Endothelial cell of umbilical vein (primary cell): ENCODE results near the gene METTL24. TPM values are rescaled to one million over a fixed set of nuclear protein-coding genes. Genes with fewer than 3 reads are reported as not detected.

Source experiments
- BruUV-seq: library from RNA; stranded (reverse); fragments of 400-500 nt; replicated peaks from 2 replicates; lab custom pipeline; 2021; lab: Mats Ljungman, UMichigan
- CTCF ChIA-PET: fragments of 300-600, 350-600 bp; sonication (Branson Sonifier 250); formaldehyde crosslinking; loops from one replicate; lab custom pipeline; 2021; ENCODE audit warnings: antibody characterized with exemption, inconsistent platforms; lab: Charles Lee
- POLR2A ChIA-PET: fragments of 300-600, 350-600 bp; sonication (Branson Sonifier 250); formaldehyde crosslinking; loops from one replicate; lab custom pipeline; 2021; ENCODE audit warnings: antibody characterized with exemption, inconsistent platforms; lab: Charles Lee
- DNase-seq: peaks from one replicate; pipeline ENCODE4 v3.0.0-alpha.2; 2011; ENCODE audit warnings: low read depth, low spot score
- FAIRE-seq: peaks from 2 replicates; lab custom pipeline; 2011; peaks lifted over from hg19 to GRCh38; lab: Jason Lieb, UNC
- H2AFZ ChIP-seq: 2 replicates; pipeline ENCODE4 v1.6.0; 2012; ENCODE audit warnings: low read depth, low read length, control low read depth, inconsistent platforms
- H3K27ac ChIP-seq: 2 replicates; pipeline ENCODE4 v1.5.1; 2011; ENCODE audit warnings: low read depth, mild to moderate bottlenecking, control low read depth, low read length, moderate library complexity; ENCODE audit not compliant: insufficient read depth
- H3K27me3 ChIP-seq, 2 experiments: 2 replicates each; pipeline versions ENCODE4 v1.6.0 to v1.6.1; 2011; ENCODE audit warnings: low read length in 2 of 2, mixed read lengths in 1 of 2; ENCODE audit not compliant: control insufficient read depth in 2 of 2, insufficient read depth in 2 of 2
- H3K36me3 ChIP-seq, 2 experiments: 2 replicates in 1 of 2; 3 replicates in 1 of 2; pipeline ENCODE4 v1.5.1; 2011; ENCODE audit warnings: low read length in 2 of 2, mild to moderate bottlenecking in 1 of 2, moderate library complexity in 1 of 2; ENCODE audit not compliant: control insufficient read depth in 2 of 2, insufficient read depth in 2 of 2; ENCODE audit errors: extremely low read depth in 1 of 2
- H3K4me1 ChIP-seq: 3 replicates; pipeline ENCODE4 v1.5.1; 2011; ENCODE audit warnings: mild to moderate bottlenecking, low read length; ENCODE audit not compliant: control insufficient read depth, insufficient read depth; ENCODE audit errors: extremely low read depth
- H3K4me2 ChIP-seq: 2 replicates; pipeline ENCODE4 v1.6.1; 2011; ENCODE audit warnings: low read length, control low read depth, mixed read lengths; ENCODE audit not compliant: insufficient read depth
- H3K4me3 ChIP-seq, 3 experiments: fragments of 200-600 bp in 1 of 3; sonication (generic), shearing (Covaris generic) in 1 of 3; replicated peaks in 1 of 3; 2 replicates each; pipeline ENCODE4 v1.5.1; 2011 to 2016; ENCODE audit warnings: control low read depth in 3 of 3, low read length in 3 of 3, mild to moderate bottlenecking in 2 of 3, inconsistent platforms in 1 of 3, low read depth in 1 of 3, moderate library complexity in 1 of 3; ENCODE audit not compliant: insufficient read depth in 1 of 3
- H3K79me2 ChIP-seq: 2 replicates; pipeline ENCODE4 v1.6.0; 2012; ENCODE audit warnings: low read length, inconsistent platforms; ENCODE audit not compliant: control insufficient read depth, insufficient read depth
- H3K9ac ChIP-seq: replicated peaks from 2 replicates; pipeline ENCODE3; 2011; ENCODE audit warnings: low read length, control low read depth; ENCODE audit not compliant: insufficient read depth; ENCODE audit errors: extremely low read depth
- H3K9me1 ChIP-seq: replicated peaks from 3 replicates; pipeline ENCODE4 v1.6.0; 2011; ENCODE audit warnings: mild to moderate bottlenecking, low read length; ENCODE audit not compliant: control insufficient read depth, insufficient read depth; ENCODE audit errors: extremely low read depth
- H3K9me3 ChIP-seq: replicated peaks from 2 replicates; pipeline ENCODE4 v1.5.1; 2012; ENCODE audit warnings: low read length, inconsistent platforms; ENCODE audit not compliant: control insufficient read depth, insufficient read depth
- H4K20me1 ChIP-seq: replicated peaks from 2 replicates; pipeline ENCODE3; 2011; ENCODE audit warnings: mild to moderate bottlenecking, low read length; ENCODE audit not compliant: control insufficient read depth, insufficient read depth; ENCODE audit errors: extremely low read depth
- CTCF ChIP-seq, 2 donors: IDR thresholded peaks; 1 replicate in 1 of 2; 2 replicates in 1 of 2; pipeline ENCODE4 v1.5.1; 2011; ENCODE audit warnings: low read length in 2 of 2, mild to moderate bottlenecking in 2 of 2, moderate library complexity in 2 of 2, control low read depth in 1 of 2, inconsistent platforms in 1 of 2, low read depth in 1 of 2; ENCODE audit not compliant: insufficient read depth in 1 of 2; ENCODE audit errors: extremely low read depth in 1 of 2
- EZH2 ChIP-seq: IDR thresholded peaks from 2 replicates; pipeline ENCODE4 v1.6.1; 2012; ENCODE audit warnings: borderline replicate concordance, low read depth, mild to moderate bottlenecking, moderate library complexity, low read length, inconsistent platforms; ENCODE audit not compliant: severe bottlenecking
- FOS ChIP-seq: IDR thresholded peaks from 2 replicates; pipeline ENCODE4 v1.6.1; 2011; ENCODE audit warnings: mild to moderate bottlenecking, low read length, moderate library complexity, borderline replicate concordance; ENCODE audit not compliant: insufficient read depth
- GATA2 ChIP-seq: IDR thresholded peaks from 2 replicates; pipeline ENCODE4 v1.7.0; 2011; ENCODE audit warnings: low read depth, mild to moderate bottlenecking, moderate library complexity, mixed read lengths, low read length; ENCODE audit not compliant: insufficient read length, insufficient read depth
- JUN ChIP-seq: IDR thresholded peaks from 2 replicates; pipeline ENCODE4 v1.6.1; 2011; ENCODE audit warnings: borderline replicate concordance, low read depth; ENCODE audit not compliant: insufficient read length, insufficient read depth
- MAX ChIP-seq: IDR thresholded peaks from 2 replicates; pipeline ENCODE4 v1.6.1; 2011; ENCODE audit not compliant: insufficient read depth, insufficient read length
- MYC ChIP-seq: IDR thresholded peaks from one replicate; pipeline ENCODE4 v1.6.1; 2011; ENCODE audit warnings: mild to moderate bottlenecking, low read depth, low read length
- POLR2A ChIP-seq: IDR thresholded peaks from 2 replicates; pipeline ENCODE4 v1.6.1; 2012; ENCODE audit warnings: low read depth, mild to moderate bottlenecking, control low read depth, low read length
- POLR2AphosphoS5 ChIP-seq: IDR thresholded peaks from 2 replicates; pipeline ENCODE4 v1.6.1; 2012; ENCODE audit warnings: low read depth, mild to moderate bottlenecking, control low read depth, low read length, moderate library complexity; ENCODE audit not compliant: insufficient read depth
- dilution Hi-C: fragments of 300-500 bp; cut with MboI; formaldehyde crosslinking; loops from one replicate; pipeline ENCODE4 v1.15.0; 2019; ENCODE audit warnings: low sequenced_read_pairs; ENCODE audit not compliant: extremely low pct_ligation_motif_present
- intact Hi-C: fragments of 100-400 bp; cut with micrococcal nuclease; formaldehyde crosslinking; loops from one replicate; pipeline ENCODE4 v1.10.0; 2022
- polyA plus RNA-seq, 4 experiments: library from polyadenylated mRNA; depleted of rRNA in 3 of 4; stranded (reverse) in 3 of 4; unstranded in 1 of 4; fragments of >200 nt; gene quantifications; 2 replicates each; pipeline versions ENCODE4 v1.2.1 to v1.2.3, GENCODE V29; 2011 to 2012; ENCODE audit warnings: missing spikeins in 1 of 4
- total RNA-seq: library from RNA; stranded (reverse); gene quantifications from 2 replicates; pipeline ENCODE4 v1.2.3, GENCODE V29; 2021

The METTL24 gene
- total and polyA plus RNA-seq, 2 donors (not counting 3 experiments of a cell fraction or from before 2014, with no cell fraction given), result not detected

- no peaks in the 10 kb centered on the region for H4K20me1 ChIP-seq
- intact Hi-C loops (no loop called here), dilution Hi-C loops (no loop called here)
- H3K27me3 ChIP-seq, result peaks cover 6 to 15% of the 10 kb centered on the region in 2 experiments
- H3K9me3 ChIP-seq, result no peaks in the 10 kb centered on the region
- BruUV-seq, result no TSS peak
- ChIA-PET CTCF (interaction anchor here (1.4 kb wide), 1 partner anchor 25 kb away, joined by 4 read pairs; no protein-coding TSS in a partner anchor), POLR2A (no interaction called here)
- no peaks in the 10 kb centered on the region for H3K36me3 ChIP-seq
- FAIRE-seq, result no peak
- TF ChIP-seq POLR2A (no peak), MAX (no peak), GATA2 (no peak), MYC (no peak), CTCF (IDR thresholded peaks at IDR 0.05; ENCODE audit: extremely low read depth in 1 of 2, insufficient read depth in 1 of 2, low read depth in 1 of 2, low read length in 2 of 2) (no peak), FOS (no peak), JUN (no peak), EZH2 (no peak), POLR2AphosphoS5 (no peak)
- H3K4me1 ChIP-seq, result no peaks in the 10 kb centered on the region
- no peak overlapping the region for H3K4me2 ChIP-seq
- no peak overlapping the region for H3K9ac ChIP-seq
- no peak for DNase-seq
- no peak overlapping the region for H2AFZ ChIP-seq
- H3K27ac ChIP-seq, result no peak overlapping the region
- H3K4me3 ChIP-seq, result no peak overlapping the region
- no peaks in the 10 kb centered on the region for H3K79me2 ChIP-seq
- H3K9me1 ChIP-seq, result no peaks in the 10 kb centered on the region
Observed at GRCh38 chr6:110340392-110340965, 17.7 kb downstream of the METTL24 start.
